Measurements from ENCODE around the gene CYSLTR2. TPM values are rescaled to one million over a fixed set of nuclear protein-coding genes. Genes with fewer than 3 reads are reported as not detected.

Gene CYSLTR2
- total RNA-seq, 2 experiments from 2014 or later: 1.1 to 1.5 TPM

GRCh38 chr13:48735571-48735970, 81.8 kb downstream of the CYSLTR2 start:
- POLR2A ChIA-PET: no interaction called here
- H3K27me3 Mint-ChIP-seq: peaks cover 4% of the 10 kb centered on the region
- no peaks in the 10 kb centered on the region for H3K36me3 Mint-ChIP-seq (ENCODE audit: low read depth)
- no peaks in the 10 kb centered on the region for H3K9me3 Mint-ChIP-seq
- CTCF ChIA-PET: interaction anchor here (1.1 to 1.8 kb wide), 2 partner anchors 12 to 13 kb away, joined by 3 to 5 read pairs; no protein-coding TSS in a partner anchor
- no peak overlapping the region for H3K27ac Mint-ChIP-seq
- no peak overlapping the region for H3K4me3 Mint-ChIP-seq
- TF ChIP-seq CTCF (IDR thresholded peaks at IDR 0.05): no peak
- intact Hi-C loops (cut with micrococcal nuclease): no loop called here
- ATAC-seq (no peak), DNase-seq (no peak)
- H3K4me1 Mint-ChIP-seq (ENCODE audit: low read depth): peaks cover 8% of the 10 kb centered on the region

DNA sequence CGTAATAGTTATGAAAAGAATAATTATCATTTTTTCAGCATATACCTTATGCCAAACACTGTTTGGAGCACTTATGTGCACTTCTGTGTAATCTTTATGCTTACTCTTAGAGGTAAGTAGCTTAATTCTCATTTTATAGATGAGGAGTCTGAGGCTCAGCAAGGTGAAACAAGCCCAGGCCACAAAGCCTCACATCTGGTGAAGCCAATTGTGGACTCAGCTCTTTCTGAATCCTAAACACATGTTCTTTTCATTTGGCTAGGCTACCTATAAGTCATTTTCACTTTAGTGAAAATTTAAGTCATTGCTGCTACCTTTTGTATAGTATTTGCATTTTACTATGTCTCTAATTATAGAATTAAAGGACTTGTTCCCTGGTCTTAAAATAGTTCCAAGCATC, 84.0 kb downstream of the CYSLTR2 start:
- DNase-seq (no peak), ATAC-seq (no peak)
- intact Hi-C loops (cut with micrococcal nuclease): no loop called here
- ChIA-PET CTCF (interaction anchor here (4.5 kb wide), 1 partner anchor 31 kb away, joined by 13 read pairs; no protein-coding TSS in a partner anchor), POLR2A (no interaction called here)
- H3K27me3 Mint-ChIP-seq: no peaks in the 10 kb centered on the region
- TF ChIP-seq CTCF (IDR thresholded peaks at IDR 0.05): no peak
- H3K4me3 Mint-ChIP-seq: no peak overlapping the region
- no peaks in the 10 kb centered on the region for H3K36me3 Mint-ChIP-seq (ENCODE audit: low read depth)
- no peak overlapping the region for H3K27ac Mint-ChIP-seq
- H3K4me1 Mint-ChIP-seq (ENCODE audit: low read depth): peaks cover 7% of the 10 kb centered on the region
- no peaks in the 10 kb centered on the region for H3K9me3 Mint-ChIP-seq

DNA sequence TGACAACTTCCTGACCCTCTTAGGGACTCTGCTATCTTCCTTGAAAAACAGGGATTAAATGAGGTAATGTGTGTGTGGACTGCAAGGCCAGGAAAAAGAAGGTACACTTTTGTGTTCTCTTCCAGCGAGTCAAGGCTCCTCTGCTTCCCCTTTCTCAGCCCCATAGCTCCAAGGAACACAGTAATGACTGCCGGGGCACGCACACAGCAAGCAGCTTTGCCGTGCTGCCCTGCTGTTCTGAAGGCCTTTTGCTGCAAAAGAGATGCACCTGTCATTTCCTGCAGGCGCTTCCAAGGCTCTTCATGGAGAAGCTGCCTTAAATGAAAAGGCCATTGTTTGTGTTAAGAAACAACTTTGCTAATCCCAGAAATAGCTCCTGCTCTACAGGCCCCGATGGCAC, 84.6 kb downstream of the CYSLTR2 start:
- TF ChIP-seq CTCF (IDR thresholded peaks at IDR 0.05): no peak
- H3K27ac Mint-ChIP-seq: no peak overlapping the region
- intact Hi-C loops (cut with micrococcal nuclease): no loop called here
- H3K4me3 Mint-ChIP-seq: no peak overlapping the region
- no peaks in the 10 kb centered on the region for H3K9me3 Mint-ChIP-seq
- H3K27me3 Mint-ChIP-seq: no peaks in the 10 kb centered on the region
- H3K4me1 Mint-ChIP-seq (ENCODE audit: low read depth): peaks cover 7% of the 10 kb centered on the region
- ATAC-seq: no peak
- DNase-seq: no peak
- ChIA-PET CTCF (interaction anchor here (0.7 to 4.5 kb wide), 4 partner anchors 30 to 158 kb away, joined by 3 to 13 read pairs (median 3); no protein-coding TSS in a partner anchor), POLR2A (no interaction called here)
- no peaks in the 10 kb centered on the region for H3K36me3 Mint-ChIP-seq (ENCODE audit: low read depth)

DNA sequence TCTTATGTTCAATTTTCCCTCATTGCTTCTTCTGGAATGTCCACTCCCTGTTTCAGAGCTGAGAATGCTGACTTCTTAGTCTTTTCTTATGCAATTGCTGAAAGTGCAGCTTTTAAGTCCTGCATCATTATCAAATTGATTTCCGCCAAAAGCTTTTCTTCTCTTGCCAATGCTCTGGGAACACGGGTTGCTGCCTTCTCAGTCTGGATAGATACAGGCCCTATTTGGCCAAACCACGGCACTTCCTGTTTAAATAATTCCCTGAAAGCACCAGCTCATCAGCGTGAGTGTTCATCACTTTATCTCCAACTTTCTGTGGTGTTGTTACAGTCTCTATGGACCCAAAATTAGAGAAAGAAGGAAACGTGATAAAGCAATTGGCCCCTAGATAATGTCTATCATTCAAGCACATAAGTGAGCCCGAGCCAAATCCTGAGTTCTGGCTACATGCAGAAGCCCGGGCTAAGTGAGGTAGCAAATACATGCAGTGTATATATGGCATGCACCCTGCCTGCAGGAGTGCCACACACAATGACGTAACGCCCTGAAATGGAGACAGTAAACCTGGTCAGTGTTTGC, 85.7 kb downstream of the CYSLTR2 start:
- ChIA-PET POLR2A (no interaction called here), CTCF (interaction anchor here (0.9 to 4.5 kb wide), 4 partner anchors 8 to 143 kb away, joined by 3 to 13 read pairs (median 4); no protein-coding TSS in a partner anchor)
- Mint-ChIP-seq H3K27me3 (no peaks in the 10 kb centered on the region), H3K4me3 (no peak overlapping the region), H3K36me3 (ENCODE audit: low read depth) (no peaks in the 10 kb centered on the region), H3K9me3 (no peaks in the 10 kb centered on the region), H3K4me1 (ENCODE audit: low read depth) (peaks cover 7% of the 10 kb centered on the region), H3K27ac (no peak overlapping the region)
- intact Hi-C loops (cut with micrococcal nuclease): no loop called here
- TF ChIP-seq CTCF (IDR thresholded peaks at IDR 0.05): no peak
- ATAC-seq (no peak), DNase-seq (no peak)

DNA sequence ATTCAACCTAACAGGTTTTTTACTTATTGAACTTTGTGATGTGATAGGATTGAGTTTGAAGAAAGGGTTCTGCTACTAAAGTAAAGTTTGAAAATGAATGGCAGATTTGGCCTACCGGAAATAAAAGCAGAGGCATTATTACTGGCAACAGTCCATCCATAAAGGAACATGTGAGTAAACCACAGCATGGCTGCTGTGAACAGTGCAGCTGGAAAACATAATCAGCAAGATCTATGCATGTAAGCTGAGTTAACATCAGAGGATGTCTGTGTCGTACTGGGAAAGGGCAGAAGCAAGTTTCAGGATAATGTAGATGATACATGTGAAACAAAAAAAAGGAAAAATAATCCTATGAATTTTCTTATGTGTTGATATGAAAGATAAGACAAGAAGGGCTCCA, 87.6 kb downstream of the CYSLTR2 start:
- Mint-ChIP-seq H3K9me3 (no peaks in the 10 kb centered on the region), H3K27ac (peak overlapping the region; percentile 5), H3K27me3 (peaks cover 1% of the 10 kb centered on the region), H3K36me3 (ENCODE audit: low read depth) (no peaks in the 10 kb centered on the region), H3K4me1 (ENCODE audit: low read depth) (peaks cover 7% of the 10 kb centered on the region), H3K4me3 (no peak overlapping the region)
- CTCF ChIA-PET: interaction anchor here (1.2 to 4.5 kb wide), 2 partner anchors 9 to 27 kb away, joined by 3 to 13 read pairs; no protein-coding TSS in a partner anchor
- TF ChIP-seq CTCF (IDR thresholded peaks at IDR 0.05): no peak
- DNase-seq (no peak), ATAC-seq (no peak)
- POLR2A ChIA-PET: no interaction called here
- intact Hi-C loops (cut with micrococcal nuclease): no loop called here
